ENCODE data around the gene GRID2. TPM values are rescaled to one million over a fixed set of nuclear protein-coding genes. Genes with fewer than 3 reads are reported as not detected.
"Not testable (repeated sequence)": the region's sequence is repeated elsewhere in the genome, so short reads cannot be mapped to it uniquely, and the experiment has no call there.

GRID2 gene
- total and polyA plus RNA-seq, 8 donors, result 0.39 TPM; not detected in 7

GRCh38 chr4:92399032-92399431, 95.3 kb downstream of the GRID2 start:
- DNase-seq, result no peak
- intact Hi-C loops (cut with DNase I), result no loop called here
- H3K27me3 ChIP-seq, result no peaks in the 10 kb centered on the region
- H3K4me3 ChIP-seq, result no peak overlapping the region
- no peaks in the 10 kb centered on the region for H3K9me3 ChIP-seq
- FAIRE-seq, result no peak
- ATAC-seq, result no peak
- 75 to 80% methylated on average over 8 of the region's 8 CpGs for WGBS, 2 donors
- TF ChIP-seq CTCF (IDR thresholded peaks at IDR 0.05), result no peak
- no peaks in the 10 kb centered on the region for H3K4me1 ChIP-seq
- H3K27ac ChIP-seq, result no peak overlapping the region
- no peaks in the 10 kb centered on the region for H3K36me3 ChIP-seq

GRCh38 chr4:92403525-92403924, 99.8 kb downstream of the GRID2 start:
- 86 to 91% methylated on average over 7 of the region's 7 CpGs for WGBS, 2 donors
- ATAC-seq; H3K27me3 ChIP-seq; H3K9me3 ChIP-seq; intact Hi-C loops (cut with DNase I); H3K27ac ChIP-seq; H3K4me3 ChIP-seq; H3K36me3 ChIP-seq; H3K4me1 ChIP-seq; DNase-seq; FAIRE-seq: not testable (repeated sequence)

GRCh38 chr4:92406488-92406887, 102.7 kb downstream of the GRID2 start:
- FAIRE-seq (no peak), ATAC-seq (no peak), DNase-seq (no peak)
- no peaks in the 10 kb centered on the region for H3K27me3 ChIP-seq
- no peak for TF ChIP-seq CTCF (IDR thresholded peaks at IDR 0.05)
- 89 to 95% methylated on average over 1 of the region's 1 CpG for WGBS, 2 donors
- no peaks in the 10 kb centered on the region for H3K9me3 ChIP-seq
- no peaks in the 10 kb centered on the region for H3K4me1 ChIP-seq
- no peak overlapping the region for H3K27ac ChIP-seq
- no peaks in the 10 kb centered on the region for H3K36me3 ChIP-seq
- intact Hi-C loops (cut with DNase I), result no loop called here
- no peak overlapping the region for H3K4me3 ChIP-seq

- intact Hi-C loops (cut with DNase I), result no loop called here
- WGBS, 2 donors, result 71 to 75% methylated on average over 2 of the region's 2 CpGs
- H3K36me3 ChIP-seq, result no peaks in the 10 kb centered on the region
- no peak for TF ChIP-seq CTCF (IDR thresholded peaks at IDR 0.05)
- no peak for ATAC-seq
- no peak for DNase-seq
- FAIRE-seq, result no peak
- no peak overlapping the region for H3K4me3 ChIP-seq
- H3K9me3 ChIP-seq, result no peaks in the 10 kb centered on the region
- no peaks in the 10 kb centered on the region for H3K27me3 ChIP-seq
- no peak overlapping the region for H3K27ac ChIP-seq
- H3K4me1 ChIP-seq, result no peaks in the 10 kb centered on the region
These were observed 118.2 kb downstream of the GRID2 start for GRCh38 chr4:92421920-92422319.

- no peak for TF ChIP-seq CTCF (IDR thresholded peaks at IDR 0.05)
- Histone ChIP-seq H3K4me3 (no peak overlapping the region), H3K27ac (no peak overlapping the region), H3K4me1 (no peaks in the 10 kb centered on the region), H3K36me3 (no peaks in the 10 kb centered on the region), H3K27me3 (no peaks in the 10 kb centered on the region), H3K9me3 (no peaks in the 10 kb centered on the region)
- no peak for ATAC-seq
- WGBS, 2 donors, result 95 to 97% methylated on average over 4 of the region's 4 CpGs
- peak in 1 of 6 donors; percentile 17 for DNase-seq
- no peak for FAIRE-seq
- intact Hi-C loops (cut with DNase I), result no loop called here
These were observed 129.5 kb downstream of the GRID2 start for GRCh38 chr4:92433272-92433758.

- H3K36me3 ChIP-seq; H3K4me1 ChIP-seq; H3K9me3 ChIP-seq; H3K27me3 ChIP-seq; FAIRE-seq; intact Hi-C loops (cut with DNase I); ATAC-seq; H3K4me3 ChIP-seq; H3K27ac ChIP-seq; DNase-seq: not testable (repeated sequence)
- 68 to 78% methylated on average over 6 of the region's 6 CpGs for WGBS, 2 donors
These were observed 135.0 kb downstream of the GRID2 start for GRCh38 chr4:92438722-92439121.

GRCh38 chr4:92442131-92442530, 138.4 kb downstream of the GRID2 start:
- H3K4me3 ChIP-seq; H3K36me3 ChIP-seq; H3K27me3 ChIP-seq; ATAC-seq; FAIRE-seq; H3K9me3 ChIP-seq; H3K27ac ChIP-seq; H3K4me1 ChIP-seq; intact Hi-C loops (cut with DNase I): not testable (repeated sequence)
- DNase-seq, result peak in 1 of 6 donors; percentile 25
- 91 to 95% methylated on average over 20 of the region's 20 CpGs for WGBS, 2 donors

- intact Hi-C loops (cut with DNase I), result not testable (repeated sequence)
These were observed 140.5 kb downstream of the GRID2 start for GRCh38 chr4:92444143-92444843.

More at GRCh38 chr4:92444143-92444843, 140.5 kb downstream of the GRID2 start:
- not testable (repeated sequence) for ATAC-seq, DNase-seq, H3K27ac ChIP-seq, FAIRE-seq, H3K4me1 ChIP-seq, H3K36me3 ChIP-seq, H3K27me3 ChIP-seq, H3K9me3 ChIP-seq, H3K4me3 ChIP-seq
- 84 to 88% methylated on average over 13 of the region's 13 CpGs for WGBS, 2 donors
